K562 (cell line): ENCODE results near the gene CMBL. TPM values are rescaled to one million over a fixed set of nuclear protein-coding genes. Genes with fewer than 3 reads are reported as not detected.

Experiments
- GATAD2A ChIP-seq: fragments of 450-650 bp; IDR thresholded peaks from 2 replicates; pipeline ENCODE4 v1.6.1; 2017
- MEIS2 ChIP-seq: fragments of 450-650 bp; IDR thresholded peaks from 2 replicates; pipeline ENCODE4 v1.6.1; 2014; ENCODE audit warnings: mild to moderate bottlenecking; ENCODE audit not compliant: partially characterized antibody
- RAD51 ChIP-seq: fragments of 450-650 bp; IDR thresholded peaks from 2 replicates; pipeline ENCODE4 v1.7.1; 2016; ENCODE audit warnings: low read depth, mild to moderate bottlenecking, borderline replicate concordance
- RBM15 ChIP-seq: fragments of 200-400 bp; formaldehyde crosslinking; IDR thresholded peaks from 2 replicates; pipeline ENCODE4 v1.6.1; 2018; ENCODE audit warnings: mild to moderate bottlenecking, low read length, moderate library complexity; ENCODE audit not compliant: insufficient read depth
- SAFB2 ChIP-seq: fragments of 200-400 bp; formaldehyde crosslinking; IDR thresholded peaks from 2 replicates; pipeline ENCODE4 v1.6.1; 2018; ENCODE audit warnings: borderline replicate concordance, low read length, low read depth, moderate library complexity; ENCODE audit not compliant: severe bottlenecking
- SMARCA5 ChIP-seq: fragments of 450-650 bp; IDR thresholded peaks from 2 replicates; pipeline ENCODE4 v1.6.1; 2016
- TRIM28 ChIP-seq: fragments of 450-650 bp; IDR thresholded peaks from 2 replicates; pipeline ENCODE4 v1.6.1; 2017
- ZBTB8A ChIP-seq: fragments of 450-650 bp; IDR thresholded peaks from 2 replicates; pipeline ENCODE4 v1.6.1; 2018; ENCODE audit warnings: mild to moderate bottlenecking, moderate library complexity; ENCODE audit not compliant: partially characterized antibody
- ZFP36 ChIP-seq: fragments of 150-350 bp; IDR thresholded peaks from 2 replicates; pipeline ENCODE4 v1.6.1; 2018; ENCODE audit warnings: low read length, low read depth; ENCODE audit not compliant: partially characterized antibody
- polyA plus RNA-seq, 8 experiments: library from polyadenylated mRNA; depleted of rRNA in 4 of 8; stranded (reverse) in 5 of 8; unstranded in 3 of 8; fragments of >200 nt; fragmentation: Nextera tagmentation in 2 of 8; fragmentation: Illumina TruSeq in 1 of 8; extraction: Ambion mirVana in 2 of 8; extraction: Trizol in 1 of 8; gene quantifications; 2 replicates each; pipeline versions ENCODE4 v1.2.1 to v1.2.3, GENCODE V29; 2011 to 2014; ENCODE audit warnings: inconsistent platforms in 1 of 8, missing spikeins in 1 of 8
- total RNA-seq, 7 experiments: library from RNA; depleted of rRNA in 6 of 7; stranded (reverse); fragments of >200 nt in 6 of 7; fragmentation: Illumina TruSeq in 2 of 7; extraction: Trizol in 2 of 7; gene quantifications; 2 replicates each; pipeline versions ENCODE4 v1.2.1 to v1.2.3, GENCODE V29; 2011 to 2021; ENCODE audit warnings: low replicate concordance in 1 of 7
- TF ChIP-seq, protein P1 (sequence below), 2 experiments: fragments of 450-650 bp; IDR thresholded peaks; 2 replicates each; pipeline ENCODE4 v1.6.1; 2018; ENCODE audit warnings: mild to moderate bottlenecking in 2 of 2, low read depth in 1 of 2; ENCODE audit not compliant: partially characterized antibody in 2 of 2
- TF ChIP-seq, protein P2 (sequence below): sonication (generic); formaldehyde crosslinking; IDR thresholded peaks from 2 replicates; pipeline ENCODE4 v1.8.1; 2023; ENCODE audit warnings: mild to moderate bottlenecking, missing genetic modification reagents
- TF ChIP-seq, protein P3 (sequence below): sonication (generic); formaldehyde crosslinking; IDR thresholded peaks from 2 replicates; pipeline ENCODE4 v1.8.1; 2023; ENCODE audit warnings: mild to moderate bottlenecking, missing genetic modification reagents
- TF ChIP-seq, protein P4 (sequence below): fragments of 250-450 bp; sonication (Bioruptor Pico); IDR thresholded peaks from 2 replicates; pipeline ENCODE4 v1.4.0; 2020; ENCODE audit warnings: mild to moderate bottlenecking
- TF ChIP-seq, protein P5 (sequence below): fragments of 250-450 bp; sonication (Bioruptor Pico); IDR thresholded peaks from 2 replicates; pipeline ENCODE4 v1.5.0; 2022; ENCODE audit warnings: mild to moderate bottlenecking

The CMBL gene
- total and polyA plus RNA-seq, 9 of the 15 experiments (the other 6 are each of a cell fraction or from before 2014, with no cell fraction given) = 22.6 to 192 (median 71.1) TPM

DNA sequence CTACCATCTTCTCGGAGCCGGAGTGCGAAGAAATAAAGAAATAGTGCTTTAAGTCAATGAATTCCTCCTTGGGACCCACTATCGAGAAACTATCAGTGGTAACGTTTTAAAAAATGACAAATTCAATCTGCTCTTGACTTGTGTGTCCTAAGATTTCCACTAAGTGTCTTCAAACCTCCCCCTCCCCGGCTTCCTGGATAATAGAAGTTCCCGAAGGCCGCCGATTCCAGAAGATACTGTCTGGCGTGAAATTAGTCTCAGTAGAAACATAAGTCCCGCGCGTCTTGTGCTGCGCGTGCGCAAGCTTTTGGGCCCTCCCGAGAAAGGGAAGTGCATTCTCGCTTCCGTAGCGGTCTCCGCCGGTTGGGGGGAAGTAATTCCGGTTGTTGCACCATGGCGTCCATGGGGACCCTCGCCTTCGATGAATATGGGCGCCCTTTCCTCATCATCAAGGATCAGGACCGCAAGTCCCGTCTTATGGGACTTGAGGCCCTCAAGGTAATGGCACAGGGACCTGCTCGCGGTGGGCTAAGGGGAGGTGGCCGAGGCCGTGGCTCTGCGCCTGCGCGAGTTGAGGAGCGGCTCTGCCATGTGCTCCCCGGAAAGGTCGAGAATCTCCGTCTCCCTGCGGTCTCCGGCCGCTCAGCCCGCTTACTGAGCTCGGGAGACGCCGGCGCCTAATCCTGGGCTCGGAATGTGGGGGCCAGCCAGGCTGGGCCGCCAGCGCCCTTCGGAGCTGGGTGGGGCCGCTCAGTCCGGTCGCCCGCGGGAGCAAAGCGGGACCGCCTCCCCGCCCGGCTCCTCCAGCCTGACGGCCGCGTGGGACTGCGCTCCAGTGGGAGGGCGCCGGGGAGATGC lies 57.5 kb downstream of the CMBL start, which contains the start of gene CCT5 (continued):
- TF ChIP-seq, protein P1, sequence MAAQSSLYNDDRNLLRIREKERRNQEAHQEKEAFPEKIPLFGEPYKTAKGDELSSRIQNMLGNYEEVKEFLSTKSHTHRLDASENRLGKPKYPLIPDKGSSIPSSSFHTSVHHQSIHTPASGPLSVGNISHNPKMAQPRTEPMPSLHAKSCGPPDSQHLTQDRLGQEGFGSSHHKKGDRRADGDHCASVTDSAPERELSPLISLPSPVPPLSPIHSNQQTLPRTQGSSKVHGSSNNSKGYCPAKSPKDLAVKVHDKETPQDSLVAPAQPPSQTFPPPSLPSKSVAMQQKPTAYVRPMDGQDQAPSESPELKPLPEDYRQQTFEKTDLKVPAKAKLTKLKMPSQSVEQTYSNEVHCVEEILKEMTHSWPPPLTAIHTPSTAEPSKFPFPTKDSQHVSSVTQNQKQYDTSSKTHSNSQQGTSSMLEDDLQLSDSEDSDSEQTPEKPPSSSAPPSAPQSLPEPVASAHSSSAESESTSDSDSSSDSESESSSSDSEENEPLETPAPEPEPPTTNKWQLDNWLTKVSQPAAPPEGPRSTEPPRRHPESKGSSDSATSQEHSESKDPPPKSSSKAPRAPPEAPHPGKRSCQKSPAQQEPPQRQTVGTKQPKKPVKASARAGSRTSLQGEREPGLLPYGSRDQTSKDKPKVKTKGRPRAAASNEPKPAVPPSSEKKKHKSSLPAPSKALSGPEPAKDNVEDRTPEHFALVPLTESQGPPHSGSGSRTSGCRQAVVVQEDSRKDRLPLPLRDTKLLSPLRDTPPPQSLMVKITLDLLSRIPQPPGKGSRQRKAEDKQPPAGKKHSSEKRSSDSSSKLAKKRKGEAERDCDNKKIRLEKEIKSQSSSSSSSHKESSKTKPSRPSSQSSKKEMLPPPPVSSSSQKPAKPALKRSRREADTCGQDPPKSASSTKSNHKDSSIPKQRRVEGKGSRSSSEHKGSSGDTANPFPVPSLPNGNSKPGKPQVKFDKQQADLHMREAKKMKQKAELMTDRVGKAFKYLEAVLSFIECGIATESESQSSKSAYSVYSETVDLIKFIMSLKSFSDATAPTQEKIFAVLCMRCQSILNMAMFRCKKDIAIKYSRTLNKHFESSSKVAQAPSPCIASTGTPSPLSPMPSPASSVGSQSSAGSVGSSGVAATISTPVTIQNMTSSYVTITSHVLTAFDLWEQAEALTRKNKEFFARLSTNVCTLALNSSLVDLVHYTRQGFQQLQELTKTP (IDR thresholded peaks at IDR 0.05; ENCODE audit: low read depth in 1 of 2, partially characterized antibody in 2 of 2) = peak; percentile 29 to 99
- TF ChIP-seq MEIS2 (peak; percentile 89), SMARCA5 (no peak), ZBTB8A (no peak), TRIM28 (no peak; the same call in 1 of the 2 replicates), RAD51 (no peak), ZFP36 (no peak), RBM15 (no peak), GATAD2A (no peak), SAFB2 (no peak)
- TF ChIP-seq, protein P2, sequence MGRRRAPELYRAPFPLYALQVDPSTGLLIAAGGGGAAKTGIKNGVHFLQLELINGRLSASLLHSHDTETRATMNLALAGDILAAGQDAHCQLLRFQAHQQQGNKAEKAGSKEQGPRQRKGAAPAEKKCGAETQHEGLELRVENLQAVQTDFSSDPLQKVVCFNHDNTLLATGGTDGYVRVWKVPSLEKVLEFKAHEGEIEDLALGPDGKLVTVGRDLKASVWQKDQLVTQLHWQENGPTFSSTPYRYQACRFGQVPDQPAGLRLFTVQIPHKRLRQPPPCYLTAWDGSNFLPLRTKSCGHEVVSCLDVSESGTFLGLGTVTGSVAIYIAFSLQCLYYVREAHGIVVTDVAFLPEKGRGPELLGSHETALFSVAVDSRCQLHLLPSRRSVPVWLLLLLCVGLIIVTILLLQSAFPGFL = no peak
- TF ChIP-seq, protein P3, sequence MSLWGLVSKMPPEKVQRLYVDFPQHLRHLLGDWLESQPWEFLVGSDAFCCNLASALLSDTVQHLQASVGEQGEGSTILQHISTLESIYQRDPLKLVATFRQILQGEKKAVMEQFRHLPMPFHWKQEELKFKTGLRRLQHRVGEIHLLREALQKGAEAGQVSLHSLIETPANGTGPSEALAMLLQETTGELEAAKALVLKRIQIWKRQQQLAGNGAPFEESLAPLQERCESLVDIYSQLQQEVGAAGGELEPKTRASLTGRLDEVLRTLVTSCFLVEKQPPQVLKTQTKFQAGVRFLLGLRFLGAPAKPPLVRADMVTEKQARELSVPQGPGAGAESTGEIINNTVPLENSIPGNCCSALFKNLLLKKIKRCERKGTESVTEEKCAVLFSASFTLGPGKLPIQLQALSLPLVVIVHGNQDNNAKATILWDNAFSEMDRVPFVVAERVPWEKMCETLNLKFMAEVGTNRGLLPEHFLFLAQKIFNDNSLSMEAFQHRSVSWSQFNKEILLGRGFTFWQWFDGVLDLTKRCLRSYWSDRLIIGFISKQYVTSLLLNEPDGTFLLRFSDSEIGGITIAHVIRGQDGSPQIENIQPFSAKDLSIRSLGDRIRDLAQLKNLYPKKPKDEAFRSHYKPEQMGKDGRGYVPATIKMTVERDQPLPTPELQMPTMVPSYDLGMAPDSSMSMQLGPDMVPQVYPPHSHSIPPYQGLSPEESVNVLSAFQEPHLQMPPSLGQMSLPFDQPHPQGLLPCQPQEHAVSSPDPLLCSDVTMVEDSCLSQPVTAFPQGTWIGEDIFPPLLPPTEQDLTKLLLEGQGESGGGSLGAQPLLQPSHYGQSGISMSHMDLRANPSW (CRISPR knock-in tag) = peak; percentile 95; the same call in 1 of the 2 replicates
- TF ChIP-seq, protein P4, sequence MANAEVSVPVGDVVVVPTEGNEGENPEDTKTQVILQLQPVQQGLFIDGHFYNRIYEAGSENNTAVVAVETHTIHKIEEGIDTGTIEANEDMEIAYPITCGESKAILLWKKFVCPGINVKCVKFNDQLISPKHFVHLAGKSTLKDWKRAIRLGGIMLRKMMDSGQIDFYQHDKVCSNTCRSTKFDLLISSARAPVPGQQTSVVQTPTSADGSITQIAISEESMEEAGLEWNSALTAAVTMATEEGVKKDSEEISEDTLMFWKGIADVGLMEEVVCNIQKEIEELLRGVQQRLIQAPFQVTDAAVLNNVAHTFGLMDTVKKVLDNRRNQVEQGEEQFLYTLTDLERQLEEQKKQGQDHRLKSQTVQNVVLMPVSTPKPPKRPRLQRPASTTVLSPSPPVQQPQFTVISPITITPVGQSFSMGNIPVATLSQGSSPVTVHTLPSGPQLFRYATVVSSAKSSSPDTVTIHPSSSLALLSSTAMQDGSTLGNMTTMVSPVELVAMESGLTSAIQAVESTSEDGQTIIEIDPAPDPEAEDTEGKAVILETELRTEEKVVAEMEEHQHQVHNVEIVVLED (CRISPR knock-in tag) = no peak
- TF ChIP-seq, protein P5, sequence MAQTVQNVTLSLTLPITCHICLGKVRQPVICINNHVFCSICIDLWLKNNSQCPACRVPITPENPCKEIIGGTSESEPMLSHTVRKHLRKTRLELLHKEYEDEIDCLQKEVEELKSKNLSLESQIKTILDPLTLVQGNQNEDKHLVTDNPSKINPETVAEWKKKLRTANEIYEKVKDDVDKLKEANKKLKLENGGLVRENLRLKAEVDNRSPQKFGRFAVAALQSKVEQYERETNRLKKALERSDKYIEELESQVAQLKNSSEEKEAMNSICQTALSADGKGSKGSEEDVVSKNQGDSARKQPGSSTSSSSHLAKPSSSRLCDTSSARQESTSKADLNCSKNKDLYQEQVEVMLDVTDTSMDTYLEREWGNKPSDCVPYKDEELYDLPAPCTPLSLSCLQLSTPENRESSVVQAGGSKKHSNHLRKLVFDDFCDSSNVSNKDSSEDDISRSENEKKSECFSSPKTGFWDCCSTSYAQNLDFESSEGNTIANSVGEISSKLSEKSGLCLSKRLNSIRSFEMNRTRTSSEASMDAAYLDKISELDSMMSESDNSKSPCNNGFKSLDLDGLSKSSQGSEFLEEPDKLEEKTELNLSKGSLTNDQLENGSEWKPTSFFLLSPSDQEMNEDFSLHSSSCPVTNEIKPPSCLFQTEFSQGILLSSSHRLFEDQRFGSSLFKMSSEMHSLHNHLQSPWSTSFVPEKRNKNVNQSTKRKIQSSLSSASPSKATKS (CRISPR knock-in tag) = no peak
